Esophagus muscularis mucosa (tissue), 4 donors: Measurements from ENCODE around the gene PFKL.

Experiments
- EP300 ChIP-seq: sonication (generic); formaldehyde crosslinking; IDR thresholded peaks from one replicate; pipeline ENCODE4 v1.6.1; 2017; ENCODE audit warnings: antibody characterized with exemption
- POLR2A ChIP-seq: fragments of 450-650 bp; IDR thresholded peaks from one replicate; pipeline ENCODE4 v1.6.1; 2017; ENCODE audit warnings: antibody characterized with exemption, moderate library complexity, mild to moderate bottlenecking, low read depth
- TF ChIP-seq, protein P1 (sequence below), 3 experiments: fragments of 200-600 bp in 2 of 3; fragments of 450-650 bp in 1 of 3; sonication (generic) in 2 of 3; IDR thresholded peaks; one replicate each; pipeline ENCODE4 v1.5.1; 2017 to 2019; ENCODE audit warnings: antibody characterized with exemption in 3 of 3, mild to moderate bottlenecking in 2 of 3, moderate library complexity in 1 of 3

DNA sequence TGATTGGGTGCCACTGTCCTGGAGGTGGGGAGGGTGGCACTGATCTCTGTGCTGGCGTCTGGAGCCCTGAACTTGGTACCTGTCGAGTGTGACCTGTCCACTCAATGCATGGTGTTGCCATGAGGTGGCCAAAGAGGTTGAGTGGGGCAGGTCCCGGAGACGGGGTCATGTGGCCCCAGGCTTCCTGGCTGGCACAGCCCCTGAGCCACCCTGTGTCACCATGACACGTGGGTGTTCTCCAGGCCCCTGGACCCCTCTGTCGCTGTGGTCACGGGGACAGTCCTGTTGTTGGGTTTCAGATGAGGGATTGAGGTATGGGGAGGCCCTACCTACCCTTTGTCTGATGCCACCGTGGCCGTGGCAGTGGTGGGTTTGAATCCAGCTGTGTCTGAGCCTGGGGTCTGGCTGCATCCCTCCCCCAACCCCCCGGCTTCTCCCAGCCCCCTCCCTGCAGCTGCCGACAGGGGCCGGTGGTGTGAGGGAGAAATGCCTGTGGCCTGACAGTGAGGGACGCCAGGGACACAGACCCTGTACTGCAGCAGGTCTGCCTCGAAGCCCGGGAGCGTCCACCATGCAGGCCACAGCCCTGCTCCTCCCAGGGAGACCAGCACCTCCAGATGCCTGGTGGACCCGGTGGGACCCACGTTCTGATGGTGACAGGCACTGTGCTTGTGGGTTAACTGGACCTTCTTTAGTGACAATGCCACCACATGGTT lies 65.6 kb downstream of the PFKL start:
- no peak for TF ChIP-seq POLR2A
- TF ChIP-seq, protein P1, sequence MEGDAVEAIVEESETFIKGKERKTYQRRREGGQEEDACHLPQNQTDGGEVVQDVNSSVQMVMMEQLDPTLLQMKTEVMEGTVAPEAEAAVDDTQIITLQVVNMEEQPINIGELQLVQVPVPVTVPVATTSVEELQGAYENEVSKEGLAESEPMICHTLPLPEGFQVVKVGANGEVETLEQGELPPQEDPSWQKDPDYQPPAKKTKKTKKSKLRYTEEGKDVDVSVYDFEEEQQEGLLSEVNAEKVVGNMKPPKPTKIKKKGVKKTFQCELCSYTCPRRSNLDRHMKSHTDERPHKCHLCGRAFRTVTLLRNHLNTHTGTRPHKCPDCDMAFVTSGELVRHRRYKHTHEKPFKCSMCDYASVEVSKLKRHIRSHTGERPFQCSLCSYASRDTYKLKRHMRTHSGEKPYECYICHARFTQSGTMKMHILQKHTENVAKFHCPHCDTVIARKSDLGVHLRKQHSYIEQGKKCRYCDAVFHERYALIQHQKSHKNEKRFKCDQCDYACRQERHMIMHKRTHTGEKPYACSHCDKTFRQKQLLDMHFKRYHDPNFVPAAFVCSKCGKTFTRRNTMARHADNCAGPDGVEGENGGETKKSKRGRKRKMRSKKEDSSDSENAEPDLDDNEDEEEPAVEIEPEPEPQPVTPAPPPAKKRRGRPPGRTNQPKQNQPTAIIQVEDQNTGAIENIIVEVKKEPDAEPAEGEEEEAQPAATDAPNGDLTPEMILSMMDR (IDR thresholded peaks at IDR 0.05) = no peak
- no peak for TF ChIP-seq EP300
